ENCODE data around the gene NRXN3. TPM values are rescaled to one million over a fixed set of nuclear protein-coding genes. Genes with fewer than 3 reads are reported as not detected.

NRXN3 gene
- total RNA-seq, 1 experiment from 2014 or later = not detected

- Histone ChIP-seq H3K4me3 (ENCODE audit: low read depth in 2 of 2, low read length in 2 of 2) (no peak overlapping the region), H3K27me3 (ENCODE audit: control insufficient read depth, insufficient read depth, low read length) (no peaks in the 10 kb centered on the region), H3K9me3 (ENCODE audit: control insufficient read depth, insufficient read depth, low read depth, low read length) (no peaks in the 10 kb centered on the region), H3K27ac (ENCODE audit: low read length) (no peak overlapping the region), H3K36me3 (ENCODE audit: control insufficient read depth, insufficient read depth, low read length) (no peaks in the 10 kb centered on the region), H3K4me1 (ENCODE audit: control insufficient read depth, insufficient read depth, low read length) (no peaks in the 10 kb centered on the region)
- DNase-seq (ENCODE audit: low read depth, low spot score) (no peak), ATAC-seq (no peak)
- CTCF ChIA-PET = no interaction called here
- POLR2A ChIA-PET = no interaction called here
- TF ChIP-seq CTCF (IDR thresholded peaks at IDR 0.05) (no peak), POLR2AphosphoS5 (IDR thresholded peaks at IDR 0.05; ENCODE audit: low read depth, low read length) (no peak), TCF7L2 (IDR thresholded peaks at IDR 0.05; ENCODE audit: low read depth, low read length) (no peak), REST (IDR thresholded peaks at IDR 0.05; ENCODE audit: insufficient read depth in 1 of 2, low read depth in 2 of 2, low read length in 1 of 2) (no peak), SIN3A (IDR thresholded peaks at IDR 0.05; ENCODE audit: borderline replicate concordance, insufficient read depth, low read depth, low read length) (no peak)
- no TSS peak for BruUV-seq (replicated peaks)
- intact Hi-C loops (cut with micrococcal nuclease; ENCODE audit: unreplicated experiment) (no loop called here), in situ Hi-C loops (cut with HindIII; ENCODE audit: low pct_unique_long_range_greater_than_20kb, low sequenced_read_pairs) (no loop called here)
Observed at GRCh38 chr14:79587875-79588274, 1417.7 kb downstream of the NRXN3 start.

GRCh38 chr14:79588398-79588797, 1418.2 kb downstream of the NRXN3 start:
- intact Hi-C loops (cut with micrococcal nuclease; ENCODE audit: unreplicated experiment) (no loop called here), in situ Hi-C loops (cut with HindIII; ENCODE audit: low pct_unique_long_range_greater_than_20kb, low sequenced_read_pairs) (no loop called here)
- TF ChIP-seq TCF7L2 (IDR thresholded peaks at IDR 0.05; ENCODE audit: low read depth, low read length) (no peak), POLR2AphosphoS5 (IDR thresholded peaks at IDR 0.05; ENCODE audit: low read depth, low read length) (no peak), CTCF (IDR thresholded peaks at IDR 0.05) (no peak), REST (IDR thresholded peaks at IDR 0.05; ENCODE audit: insufficient read depth in 1 of 2, low read depth in 2 of 2, low read length in 1 of 2) (no peak), SIN3A (IDR thresholded peaks at IDR 0.05; ENCODE audit: borderline replicate concordance, insufficient read depth, low read depth, low read length) (no peak)
- DNase-seq (ENCODE audit: low read depth, low spot score) = no peak
- H3K4me3 ChIP-seq (ENCODE audit: low read depth in 2 of 2, low read length in 2 of 2) = no peak overlapping the region
- POLR2A ChIA-PET = no interaction called here
- no TSS peak for BruUV-seq (replicated peaks)
- H3K27ac ChIP-seq (ENCODE audit: low read length) = no peak overlapping the region
- CTCF ChIA-PET = no interaction called here
- H3K9me3 ChIP-seq (ENCODE audit: control insufficient read depth, insufficient read depth, low read depth, low read length) = no peaks in the 10 kb centered on the region
- no peaks in the 10 kb centered on the region for H3K36me3 ChIP-seq (ENCODE audit: control insufficient read depth, insufficient read depth, low read length)
- no peaks in the 10 kb centered on the region for H3K4me1 ChIP-seq (ENCODE audit: control insufficient read depth, insufficient read depth, low read length)
- H3K27me3 ChIP-seq (ENCODE audit: control insufficient read depth, insufficient read depth, low read length) = no peaks in the 10 kb centered on the region
- no peak for ATAC-seq

Measured in Panc1 (cell line).